Activated CD4-positive, alpha-beta T cell treated with anti-CD3 and anti-CD28 coated beads, Interleukin-2, amount 50 U/mL, for 24 hours (primary cell): ENCODE results near the gene STK32B.

Experiments
- DNase-seq, 2 donors: peaks; one replicate each; pipeline ENCODE4 v3.0.0-alpha.2; 2020; ENCODE audit warnings: low read depth in 1 of 2, low spot score in 1 of 2

The STK32B gene

GRCh38 chr4:5067908-5068307 is 16.6 kb downstream of the STK32B start:
- no peak for DNase-seq

DNA sequence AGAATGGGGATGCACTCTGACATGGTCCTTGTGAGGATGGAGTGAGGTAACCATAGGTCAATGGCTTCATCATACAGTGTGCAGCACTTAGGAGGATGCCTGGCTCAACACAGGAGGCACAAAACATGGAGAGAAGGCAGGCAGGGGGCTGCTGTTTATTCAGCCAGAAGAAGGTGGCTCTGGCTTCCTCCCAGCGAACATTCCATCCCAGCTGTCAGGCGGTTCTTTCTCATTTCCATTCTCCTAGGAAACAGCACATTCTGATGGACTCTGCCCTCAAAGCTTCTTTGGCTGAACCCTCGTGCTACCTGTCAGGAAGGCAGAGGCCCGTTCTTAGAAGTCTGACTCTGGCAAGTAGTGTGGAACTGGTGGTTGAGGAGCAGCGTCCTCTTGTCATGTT is 18.6 kb downstream of the STK32B start:
- no peak for DNase-seq

GRCh38 chr4:5072948-5073347 is 21.7 kb downstream of the STK32B start:
- DNase-seq = no peak

DNA sequence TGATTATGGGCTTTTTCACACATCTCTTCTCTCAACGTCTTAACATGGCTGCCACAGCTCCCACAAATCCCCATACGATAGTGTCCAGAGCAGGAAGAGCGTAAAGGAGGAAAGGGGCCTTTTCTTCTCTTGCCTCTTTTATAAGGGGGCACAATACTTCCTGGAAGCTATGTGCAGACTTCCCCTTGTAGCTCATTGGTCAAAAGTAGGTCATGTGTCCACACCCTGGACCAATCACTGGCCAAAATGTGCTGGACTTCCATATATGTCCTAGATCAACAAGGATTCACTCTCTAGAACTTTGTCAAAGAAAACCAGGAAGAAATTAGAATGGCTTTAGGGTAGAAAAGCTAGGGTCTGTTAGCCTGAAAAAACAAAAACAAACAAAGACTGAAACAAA is 26.7 kb downstream of the STK32B start:
- no peak for DNase-seq

DNA sequence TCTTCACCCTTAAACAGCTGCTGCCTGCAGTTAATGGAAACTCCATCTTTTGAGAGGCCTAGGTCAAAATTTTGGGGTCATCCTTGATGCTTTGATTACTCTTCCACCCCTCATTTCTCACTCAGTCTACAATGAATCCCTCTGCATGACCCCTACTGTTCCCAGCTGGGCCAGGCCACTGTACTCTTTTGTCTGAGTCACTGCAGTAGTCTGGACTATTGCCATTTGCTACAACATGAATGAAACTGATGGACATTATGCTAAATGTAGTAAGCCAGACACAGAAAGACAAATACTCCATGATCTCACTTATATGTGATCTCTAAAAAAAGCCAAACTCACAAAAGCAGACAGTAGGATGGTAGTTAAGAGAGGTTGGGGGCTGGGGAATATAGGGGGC is 28.3 kb downstream of the STK32B start:
- DNase-seq = no peak

GRCh38 chr4:5081441-5081999 is 30.2 kb downstream of the STK32B start:
- no peak for DNase-seq

DNA sequence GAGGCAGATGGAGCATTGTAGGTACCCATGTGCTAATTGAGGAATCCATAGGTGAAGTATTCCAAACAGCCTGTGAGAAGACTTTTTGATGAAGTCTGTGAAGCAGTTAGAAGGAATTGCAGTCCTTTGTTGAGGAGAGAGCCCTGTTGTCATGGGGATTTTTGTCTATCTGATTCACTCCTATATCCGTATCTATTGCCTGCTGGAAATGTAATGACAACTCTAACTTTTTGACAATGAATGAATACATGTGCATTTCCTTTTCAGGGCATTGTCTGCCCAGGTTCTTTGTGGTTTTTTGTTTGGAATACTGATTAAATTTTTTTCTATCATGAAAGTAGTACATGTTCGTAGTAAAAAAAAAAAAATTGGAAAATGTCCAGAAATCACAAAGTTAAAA is 31.1 kb downstream of the STK32B start:
- no peak for DNase-seq

DNA sequence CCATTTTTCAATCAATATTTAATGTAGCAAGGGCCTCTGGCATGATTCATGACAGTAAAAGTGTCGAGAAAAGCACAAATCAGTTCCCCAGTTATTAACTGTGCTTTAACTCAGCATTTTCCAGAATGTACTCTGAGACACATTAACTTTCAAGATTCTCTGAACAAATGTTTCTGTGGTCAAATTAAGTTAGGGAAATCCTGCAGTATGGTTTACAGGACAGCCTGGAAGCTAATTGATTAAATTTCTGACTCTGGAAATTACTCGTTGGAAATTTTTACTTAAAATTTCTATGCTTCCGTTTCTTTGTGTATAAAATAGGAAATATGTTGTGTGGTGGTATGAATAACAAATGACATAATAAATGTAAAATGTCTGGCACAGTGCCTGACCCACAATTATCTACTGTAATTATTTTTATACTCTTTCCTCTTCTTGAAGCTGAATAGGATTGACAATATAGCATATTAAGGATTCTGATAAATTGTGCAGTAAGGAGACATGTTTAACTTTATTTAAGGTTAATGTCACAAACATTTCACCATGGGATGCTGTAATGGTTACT is 33.7 kb downstream of the STK32B start:
- DNase-seq = no peak

GRCh38 chr4:5086535-5086934 is 35.3 kb downstream of the STK32B start:
- no peak for DNase-seq

- DNase-seq = no peak
Observed at GRCh38 chr4:5096261-5096660, 45.0 kb downstream of the STK32B start.

GRCh38 chr4:5098176-5098575 is 46.9 kb downstream of the STK32B start:
- DNase-seq = no peak

DNA sequence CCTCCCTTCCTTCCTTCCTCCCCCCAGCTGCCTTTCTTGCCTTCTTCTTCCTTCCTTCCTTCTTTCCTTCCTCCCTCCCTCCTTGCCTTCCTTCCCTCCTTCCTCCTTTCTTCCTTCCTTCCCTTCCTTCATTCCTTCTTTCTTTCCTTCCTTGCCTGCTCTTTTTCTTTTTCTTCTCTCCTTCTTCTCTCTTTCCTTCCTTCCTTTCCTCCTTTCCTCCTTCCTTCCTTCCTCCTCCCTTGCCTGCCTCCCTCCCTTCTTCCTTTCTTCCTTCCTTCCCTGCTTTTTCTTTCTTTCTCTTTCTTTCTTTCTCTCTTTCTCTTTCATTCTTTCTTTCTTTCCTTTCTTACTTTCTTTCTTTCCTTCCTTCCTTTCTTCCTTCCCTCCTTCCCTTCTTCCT is 49.1 kb downstream of the STK32B start:
- DNase-seq = no peak

DNA sequence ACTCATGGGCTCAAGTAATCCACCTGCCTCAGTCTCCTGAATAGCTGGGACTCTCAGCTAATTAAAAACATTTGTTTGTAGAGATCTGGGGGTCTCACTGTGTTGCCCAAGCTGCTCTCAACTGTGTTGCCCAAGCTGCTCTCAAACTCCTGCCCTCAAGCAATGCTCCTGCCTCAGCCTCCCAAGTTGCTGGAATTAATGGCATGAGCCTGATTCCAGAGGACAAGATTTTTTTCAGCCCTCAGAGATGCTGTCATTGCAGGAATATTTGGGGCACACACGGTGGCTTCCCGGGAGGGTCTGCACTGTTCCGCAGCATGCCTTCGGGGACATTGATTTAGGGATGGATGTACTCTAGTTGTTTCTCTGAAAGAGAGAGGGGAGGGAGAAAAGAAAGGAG is 49.7 kb downstream of the STK32B start:
- no peak for DNase-seq

- no peak for DNase-seq
Observed at GRCh38 chr4:5101571-5101970, 50.3 kb downstream of the STK32B start.

DNA sequence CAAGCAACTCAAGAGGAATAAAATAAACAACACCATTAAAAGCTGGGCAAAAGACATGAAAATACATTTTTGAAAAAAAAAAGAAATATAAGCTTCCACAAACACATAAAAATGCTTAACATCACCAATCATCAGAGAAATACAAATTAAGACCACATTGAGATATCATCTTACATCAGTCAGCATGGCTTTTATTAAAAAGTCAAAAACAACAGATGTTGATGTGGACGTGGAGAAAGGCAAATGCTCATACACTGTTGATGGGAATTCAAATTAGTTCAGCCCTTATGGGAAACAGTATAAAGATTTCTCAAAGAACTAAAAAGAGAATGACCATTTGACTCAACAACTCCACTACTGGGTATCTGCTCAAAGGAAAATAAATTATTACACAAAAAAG is 59.6 kb downstream of the STK32B start:
- no peak for DNase-seq

DNA sequence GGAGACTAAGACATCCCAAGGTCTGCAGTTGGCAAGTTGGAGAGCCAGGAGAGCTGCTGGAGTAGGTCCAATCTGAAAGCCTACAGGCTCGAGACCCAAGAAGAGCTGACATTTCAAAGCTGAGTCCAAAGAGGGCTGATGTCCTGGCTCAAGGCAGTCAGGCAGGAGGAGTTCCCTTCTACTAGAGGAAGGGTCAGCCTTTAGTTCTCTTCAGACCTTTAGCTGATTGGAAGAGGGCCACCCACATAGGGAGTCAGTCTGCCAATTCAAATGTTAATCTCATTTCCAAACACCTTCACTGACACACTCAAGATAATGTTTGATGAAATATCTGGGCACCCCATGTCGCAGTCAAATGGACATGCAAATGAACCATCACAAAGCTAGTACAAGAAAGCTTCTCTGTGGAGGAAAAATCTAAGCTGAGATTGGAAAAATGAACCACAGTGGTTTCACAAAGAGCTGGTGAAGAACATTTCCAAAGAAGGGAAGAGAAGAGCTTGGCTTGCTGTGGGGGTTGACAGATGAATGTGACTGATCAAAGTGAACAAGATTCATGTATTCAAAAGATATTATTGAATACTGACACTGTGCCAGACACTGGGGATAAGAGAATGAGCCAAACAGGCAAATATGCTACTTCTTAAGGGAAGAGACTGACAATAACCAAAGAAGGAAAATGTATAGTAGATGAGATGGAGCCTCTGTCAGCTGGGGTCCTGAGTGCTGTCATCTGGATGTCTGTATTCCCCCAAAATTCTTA is 61.2 kb downstream of the STK32B start:
- DNase-seq = no peak

GRCh38 chr4:5114950-5115349 is 63.7 kb downstream of the STK32B start:
- DNase-seq = no peak

- DNase-seq = no peak
Observed at GRCh38 chr4:5118091-5118786, 67.0 kb downstream of the STK32B start.

DNA sequence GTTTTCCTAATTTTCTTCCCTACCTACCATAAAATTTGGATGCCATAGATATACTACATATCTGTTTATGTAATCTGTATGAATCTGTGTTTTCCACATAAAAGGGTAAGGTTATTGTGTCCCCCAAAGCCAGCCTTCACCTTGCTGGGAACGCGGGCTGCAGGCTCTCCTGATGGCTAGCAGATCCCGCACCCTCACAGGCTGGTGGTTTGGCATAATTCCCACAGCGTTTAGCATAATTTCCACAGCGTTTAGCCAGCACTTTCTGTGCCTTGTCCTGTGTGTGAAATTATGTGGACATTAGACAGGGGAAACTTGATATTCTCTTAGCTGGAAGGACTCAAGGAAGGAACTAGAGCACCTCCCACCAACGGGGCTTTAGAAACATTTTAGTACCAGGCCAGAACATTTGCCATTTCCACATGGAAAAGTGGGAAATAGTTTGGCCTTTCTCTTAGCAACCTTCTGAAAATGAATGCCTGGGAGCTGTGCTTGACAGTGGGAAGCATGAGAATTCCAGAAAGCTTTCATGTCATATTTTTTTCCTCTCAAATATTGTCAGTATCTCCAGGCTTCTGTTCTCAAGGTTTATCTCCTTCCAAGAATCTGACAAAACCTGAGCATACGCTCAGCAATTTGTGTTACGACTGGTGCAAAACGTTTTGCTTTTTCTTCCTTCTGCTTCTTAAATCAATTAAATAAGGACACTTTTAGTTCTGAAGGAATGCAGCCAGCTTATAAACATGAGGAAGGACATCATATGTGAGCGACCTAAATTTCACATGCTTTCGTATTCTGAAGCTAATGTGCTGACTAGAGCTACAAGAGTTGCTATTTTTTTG is 67.9 kb downstream of the STK32B start:
- no peak for DNase-seq

GRCh38 chr4:5120067-5120466 is 68.8 kb downstream of the STK32B start:
- no peak for DNase-seq

DNA sequence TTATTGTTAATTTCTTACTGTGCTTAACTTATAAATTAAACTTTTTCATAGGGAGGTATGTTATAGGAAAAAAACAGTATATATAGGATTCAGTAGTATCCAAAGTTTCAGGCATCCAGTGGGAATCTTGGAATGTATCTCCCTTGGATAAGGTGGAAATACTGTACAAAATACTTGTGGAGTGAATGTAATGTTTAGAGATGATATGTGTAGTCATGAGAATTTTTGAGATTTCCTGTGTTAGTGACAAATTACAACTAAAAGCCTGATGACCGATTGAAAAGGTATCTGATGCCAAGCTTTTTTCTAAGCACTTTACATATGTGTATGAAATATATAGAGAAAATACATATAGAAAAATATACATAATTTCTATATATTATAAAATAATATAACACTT is 69.2 kb downstream of the STK32B start:
- no peak for DNase-seq
